Panc1 (cell line): Measurements from ENCODE around the gene PRKCD. TPM values are rescaled to one million over a fixed set of nuclear protein-coding genes. Genes with fewer than 3 reads are reported as not detected.

ENCODE experiments used
- ATAC-seq: fragments of 200-7000 bp; cut with Tn5 transposase; 2 replicates; pipeline ENCODE4 v1.9.1; 2020; ENCODE audit warnings: mild to moderate bottlenecking, moderate library complexity
- BruUV-seq: library from RNA; stranded (reverse); fragments of 400-500 nt; replicated peaks from 2 replicates; lab custom pipeline; 2021; lab: Mats Ljungman, UMichigan
- CTCF ChIA-PET: fragments of 300-600 bp; sonication (Branson Sonifier 250); formaldehyde crosslinking; loops from one replicate; lab custom pipeline; 2022; ENCODE audit warnings: antibody characterized with exemption; lab: Charles Lee
- POLR2A ChIA-PET: fragments of 300-600 bp; sonication (Branson Sonifier 250); formaldehyde crosslinking; loops from one replicate; lab custom pipeline; 2022; ENCODE audit warnings: antibody characterized with exemption; lab: Charles Lee
- DNase-seq: peaks from one replicate; pipeline ENCODE4 v3.0.0-alpha.2; 2010; ENCODE audit warnings: low read depth, low spot score
- H3K27ac ChIP-seq: 2 replicates; pipeline ENCODE4 v1.5.1; 2011; ENCODE audit warnings: mild to moderate bottlenecking, low read length, inconsistent platforms
- H3K27me3 ChIP-seq: fragments of 200-500 bp; sonication (Bioruptor generic); 2 replicates; pipeline ENCODE4 v1.6.0; 2014; ENCODE audit warnings: low read length, inconsistent platforms; ENCODE audit not compliant: control insufficient read depth, insufficient read depth
- H3K36me3 ChIP-seq: fragments of 200-500 bp; sonication (Bioruptor generic); 2 replicates; pipeline ENCODE4 v1.5.1; 2014; ENCODE audit warnings: inconsistent platforms, mild to moderate bottlenecking, low read length, moderate library complexity; ENCODE audit not compliant: control insufficient read depth, insufficient read depth
- H3K4me1 ChIP-seq: 2 replicates; pipeline ENCODE4 v1.5.1; 2011; ENCODE audit warnings: inconsistent platforms, mild to moderate bottlenecking, low read length, moderate library complexity; ENCODE audit not compliant: control insufficient read depth, insufficient read depth
- H3K4me3 ChIP-seq, 2 experiments: 2 replicates each; pipeline ENCODE4 v1.5.1; 2011 to 2012; ENCODE audit warnings: low read depth in 2 of 2, low read length in 2 of 2, mild to moderate bottlenecking in 2 of 2, inconsistent platforms in 1 of 2, moderate library complexity in 1 of 2
- H3K9me3 ChIP-seq: fragments of 200-500 bp; sonication (Bioruptor generic); 2 replicates; pipeline ENCODE4 v1.5.1; 2014; ENCODE audit warnings: low read depth, mild to moderate bottlenecking, inconsistent platforms, low read length, moderate library complexity; ENCODE audit not compliant: control insufficient read depth, insufficient read depth
- CTCF ChIP-seq: fragments of 450-650 bp; IDR thresholded peaks from 2 replicates; pipeline ENCODE4 v1.5.1; 2017; ENCODE audit warnings: mild to moderate bottlenecking
- POLR2AphosphoS5 ChIP-seq: IDR thresholded peaks from 2 replicates; pipeline ENCODE4 v1.6.1; 2012; ENCODE audit warnings: mild to moderate bottlenecking, low read depth, low read length, moderate library complexity
- REST ChIP-seq, 2 experiments: IDR thresholded peaks; 2 replicates each; pipeline ENCODE4 v1.6.1; 2011 to 2012; ENCODE audit warnings: low read depth in 2 of 2, control low read depth in 1 of 2, low read length in 1 of 2, mild to moderate bottlenecking in 1 of 2, moderate library complexity in 1 of 2; ENCODE audit not compliant: insufficient read depth in 1 of 2
- SIN3A ChIP-seq: IDR thresholded peaks from 2 replicates; pipeline ENCODE4 v1.6.1; 2012; ENCODE audit warnings: low read depth, mild to moderate bottlenecking, low read length, moderate library complexity, borderline replicate concordance; ENCODE audit not compliant: insufficient read depth
- TCF7L2 ChIP-seq: IDR thresholded peaks from 2 replicates; pipeline ENCODE4 v1.6.1; 2011; ENCODE audit warnings: mild to moderate bottlenecking, low read depth, low read length, inconsistent platforms
- in situ Hi-C: cut with HindIII; loops from 2 replicates; pipeline ENCODE4 v1.10.0; 2016; ENCODE audit warnings: low sequenced_read_pairs, low pct_unique_long_range_greater_than_20kb
- intact Hi-C: fragments of 100-400 bp; cut with micrococcal nuclease; formaldehyde crosslinking; loops from one replicate; pipeline ENCODE4 v1.10.0; 2022; ENCODE audit not compliant: unreplicated experiment
- total RNA-seq: library from RNA; stranded (reverse); gene quantifications from one replicate; pipeline ENCODE4 v1.2.1, GENCODE V29; 2021; ENCODE audit not compliant: unreplicated experiment

The PRKCD gene
- total RNA-seq, 1 experiment from 2014 or later, result 14.0 TPM

- Histone ChIP-seq H3K4me1 (peaks cover 42% of the 10 kb centered on the region), H3K27ac (no peak overlapping the region; the same call in 1 of the 2 replicates), H3K4me3 (no peak overlapping the region), H3K9me3 (no peaks in the 10 kb centered on the region), H3K36me3 (peaks cover 5% of the 10 kb centered on the region; the same call in 1 of the 2 replicates), H3K27me3 (no peaks in the 10 kb centered on the region)
- intact Hi-C loops (no loop called here), in situ Hi-C loops (no loop called here)
- no TSS peak for BruUV-seq
- POLR2A ChIA-PET, result no interaction called here
- CTCF ChIA-PET, result no interaction called here
- ATAC-seq, result no peak
- TF ChIP-seq SIN3A, result no peak
- no peak for TF ChIP-seq CTCF
- TF ChIP-seq TCF7L2, result no peak
- no peak for TF ChIP-seq REST (IDR thresholded peaks at IDR 0.05; ENCODE audit: insufficient read depth in 1 of 2, low read depth in 2 of 2, low read length in 1 of 2)
- no peak for DNase-seq
Observed at GRCh38 chr3:53239800-53240199, 78.8 kb downstream of the PRKCD start.

GRCh38 chr3:53240989-53241972 is 80.3 kb downstream of the PRKCD start:
- H3K36me3 ChIP-seq, result peaks cover 5% of the 10 kb centered on the region; the same call in 1 of the 2 replicates
- intact Hi-C loops (no loop called here), in situ Hi-C loops (no loop called here)
- no TSS peak for BruUV-seq
- H3K4me1 ChIP-seq, result peaks cover 40% of the 10 kb centered on the region
- TF ChIP-seq POLR2AphosphoS5, result no peak
- no peak for TF ChIP-seq SIN3A
- TF ChIP-seq TCF7L2, result no peak
- no peak for TF ChIP-seq CTCF
- TF ChIP-seq REST (IDR thresholded peaks at IDR 0.05; ENCODE audit: insufficient read depth in 1 of 2, low read depth in 2 of 2, low read length in 1 of 2), result no peak
- H3K4me3 ChIP-seq, result no peak overlapping the region
- ChIA-PET CTCF (no interaction called here), POLR2A (no interaction called here)
- DNase-seq, result no peak
- no peak for ATAC-seq
- no peaks in the 10 kb centered on the region for H3K27me3 ChIP-seq
- no peak overlapping the region for H3K27ac ChIP-seq
- no peaks in the 10 kb centered on the region for H3K9me3 ChIP-seq
